HG03139 (cell line): Measurements from ENCODE around the gene AKR1B1.

Experiments
- ATAC-seq: cut with Tn5 transposase; IDR thresholded peaks from one replicate; pipeline ENCODE4 v1.9.1; 2021; ENCODE audit not compliant: unreplicated experiment

AKR1B1 gene

DNA sequence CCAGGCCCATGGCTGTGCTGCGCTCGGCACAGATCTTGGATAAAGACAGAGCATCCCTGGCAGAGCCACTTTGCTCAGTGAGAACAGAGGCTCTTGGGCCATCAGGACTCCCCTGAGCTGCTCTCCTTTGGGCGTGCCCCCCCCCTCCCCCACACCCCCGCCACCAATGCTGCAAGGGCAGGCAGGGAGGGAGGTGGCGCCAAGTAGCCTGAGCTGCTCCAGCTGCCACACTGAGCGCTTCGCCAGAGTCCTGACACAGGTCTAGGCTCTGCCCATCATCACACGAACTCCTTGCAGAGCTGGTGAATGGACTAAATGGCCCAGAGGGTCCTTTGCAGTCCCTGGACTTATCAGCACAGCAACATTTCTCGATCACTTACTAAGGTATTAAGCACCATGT, 12.5 kb downstream of the AKR1B1 start:
- no peak for ATAC-seq

DNA sequence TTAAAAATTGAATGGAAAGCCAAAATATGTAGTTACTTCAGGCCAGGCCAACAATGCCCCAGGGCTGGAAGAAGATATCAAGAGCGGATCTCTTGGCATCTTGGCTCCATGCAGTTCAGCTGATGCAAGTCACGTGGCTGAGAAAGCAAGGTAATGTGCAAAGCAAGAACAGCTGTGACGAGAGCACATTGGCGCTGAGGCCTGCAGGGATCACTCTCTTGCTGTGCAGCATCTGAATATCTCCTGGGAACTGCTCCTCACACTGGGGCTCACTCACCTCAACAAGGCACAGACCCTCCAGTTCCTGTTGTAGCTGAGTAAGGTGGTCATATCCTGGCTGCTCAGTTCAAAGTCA, 14.0 kb downstream of the AKR1B1 start:
- ATAC-seq, result no peak

DNA sequence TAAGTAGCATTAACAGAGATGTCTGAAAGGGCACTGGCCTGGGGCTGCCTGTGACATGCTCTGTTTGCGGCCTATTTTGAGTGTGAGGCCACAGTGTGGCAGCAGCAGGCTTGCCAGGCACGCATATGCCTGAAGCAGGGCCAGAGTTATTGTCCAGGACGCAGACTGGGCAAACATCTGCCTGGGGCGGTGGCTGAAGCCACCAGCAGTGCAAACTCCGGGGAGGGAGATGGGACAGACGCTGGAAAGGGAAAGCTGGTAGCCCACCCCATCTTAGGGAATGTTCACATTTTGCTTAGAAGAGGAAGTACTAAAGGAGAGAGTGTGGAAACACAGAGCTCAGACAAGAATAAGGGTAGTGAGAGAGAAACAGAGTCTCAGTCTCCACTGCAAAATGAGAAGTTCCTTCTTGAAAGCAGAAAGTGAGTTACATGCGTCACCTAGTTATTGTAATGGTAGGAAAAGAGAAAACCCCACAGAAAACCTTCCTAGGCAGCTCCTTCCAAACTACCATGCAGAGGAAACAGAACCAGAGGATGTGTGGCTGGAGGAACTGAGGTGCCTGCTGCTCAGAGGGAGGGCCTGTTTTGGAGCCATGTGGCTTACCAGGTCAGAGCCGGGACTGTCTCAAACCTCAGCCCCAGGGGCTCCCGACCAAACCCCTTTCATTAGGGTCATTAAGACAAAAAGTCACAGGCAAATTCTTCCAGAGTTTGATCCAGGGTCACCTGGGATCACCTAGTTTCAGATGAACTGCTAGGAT, 14.5 kb downstream of the AKR1B1 start:
- no peak for ATAC-seq

DNA sequence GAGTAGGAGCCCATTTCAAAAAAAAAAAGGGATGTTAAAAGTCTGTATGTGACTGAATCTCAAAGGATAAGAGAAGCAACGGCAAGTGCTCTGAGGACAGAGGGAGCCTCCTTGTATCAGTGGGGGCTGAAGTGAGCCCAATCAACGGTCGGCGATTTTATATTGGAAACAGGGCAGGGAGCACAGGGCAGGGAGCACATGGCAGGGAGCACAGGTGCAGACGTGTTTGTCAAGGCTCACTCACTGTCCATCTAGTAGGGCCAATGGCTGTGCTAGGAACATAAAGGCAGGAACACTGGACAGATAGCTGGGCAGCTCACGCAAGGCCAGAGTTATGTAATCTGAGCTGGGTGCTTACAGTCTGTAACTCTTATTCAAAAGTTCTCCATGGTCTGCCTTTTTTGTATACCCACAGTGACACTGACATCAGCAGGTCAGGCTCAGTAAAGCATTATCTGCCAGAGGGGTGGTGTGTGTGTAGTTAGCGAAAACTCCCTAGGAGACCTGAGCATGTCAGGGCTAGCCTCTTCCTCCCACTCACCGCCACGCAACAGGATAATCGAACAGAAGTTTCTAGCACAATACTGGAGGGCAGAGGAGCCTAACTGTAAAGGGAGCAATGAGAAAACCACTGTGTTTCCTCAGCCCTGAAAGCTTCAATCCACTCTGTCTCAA, 15.4 kb downstream of the AKR1B1 start:
- no peak for ATAC-seq

DNA sequence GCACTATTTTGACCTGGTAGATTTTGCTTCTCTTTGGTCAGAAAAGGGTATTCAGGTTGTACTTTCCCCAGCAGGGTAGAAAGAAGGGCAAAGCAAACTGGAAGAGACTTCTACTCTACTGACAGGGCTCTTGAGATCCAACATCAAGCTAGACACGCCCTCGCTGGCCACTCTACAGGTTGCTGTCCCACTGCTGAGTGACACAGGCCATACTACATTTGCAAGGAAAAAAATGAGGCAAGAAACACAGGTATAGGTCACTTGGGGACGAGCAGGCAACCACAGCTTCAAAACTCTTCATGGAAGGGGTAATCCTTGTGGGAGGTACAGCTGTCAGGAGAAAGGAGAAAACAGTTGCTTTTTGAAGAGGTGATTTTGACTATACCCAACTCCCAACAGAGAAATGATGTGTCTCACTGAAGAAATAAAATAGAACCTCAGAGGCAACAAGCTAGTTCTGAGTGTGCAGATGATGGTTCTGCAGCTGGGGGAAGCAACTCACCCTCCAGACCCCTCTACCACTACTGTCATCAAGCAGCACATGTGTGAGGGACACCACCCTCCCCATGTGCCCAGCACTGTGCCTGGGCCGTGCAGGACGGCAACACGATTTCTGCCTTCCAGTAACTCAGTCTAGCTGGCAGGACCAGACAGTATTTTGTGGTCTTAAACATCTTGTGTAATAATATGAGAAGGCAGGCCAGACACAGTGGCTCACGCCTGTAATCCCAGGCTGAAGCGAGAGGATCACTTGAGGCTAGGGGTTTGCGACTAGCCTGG, 16.3 kb downstream of the AKR1B1 start:
- ATAC-seq, result no peak

DNA sequence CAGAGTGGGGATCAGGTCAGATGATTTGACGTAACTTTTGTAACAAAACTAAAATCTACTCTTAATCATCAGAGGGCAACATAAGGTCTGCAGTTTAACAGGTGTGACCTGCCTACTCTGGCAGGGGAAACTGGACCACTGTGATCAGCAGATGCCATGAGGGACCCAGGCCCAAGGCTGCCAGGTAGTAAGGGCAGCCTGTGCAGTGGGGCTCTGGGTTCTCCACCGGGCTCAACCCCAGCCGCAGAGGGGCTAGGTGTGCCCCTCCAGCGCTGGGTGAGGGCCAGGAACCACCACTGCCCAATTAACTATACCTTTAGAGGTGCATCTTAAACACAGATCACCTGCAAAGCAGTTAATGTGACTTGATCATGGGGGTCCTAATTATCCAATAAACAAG, 17.6 kb downstream of the AKR1B1 start:
- ATAC-seq, result no peak

DNA sequence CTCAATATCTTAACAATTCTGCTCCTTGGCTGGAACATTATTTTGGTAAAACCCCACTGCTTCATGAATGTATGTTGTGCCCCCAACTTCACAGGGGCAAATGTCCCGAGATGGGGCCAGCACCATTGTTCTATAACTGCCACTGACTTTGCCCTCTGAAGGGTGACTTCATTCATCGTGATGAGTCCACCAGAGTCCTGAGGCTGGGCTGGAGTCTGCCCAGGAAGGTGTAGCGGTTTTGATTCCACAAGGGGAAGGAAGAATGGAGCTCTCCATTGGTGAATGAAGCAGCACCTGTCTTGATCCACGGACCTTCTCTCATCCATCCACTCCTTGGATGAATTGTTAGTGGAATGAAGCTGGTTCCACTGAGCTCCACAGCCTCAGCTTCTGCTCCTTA, 18.4 kb downstream of the AKR1B1 start:
- ATAC-seq, result no peak

DNA sequence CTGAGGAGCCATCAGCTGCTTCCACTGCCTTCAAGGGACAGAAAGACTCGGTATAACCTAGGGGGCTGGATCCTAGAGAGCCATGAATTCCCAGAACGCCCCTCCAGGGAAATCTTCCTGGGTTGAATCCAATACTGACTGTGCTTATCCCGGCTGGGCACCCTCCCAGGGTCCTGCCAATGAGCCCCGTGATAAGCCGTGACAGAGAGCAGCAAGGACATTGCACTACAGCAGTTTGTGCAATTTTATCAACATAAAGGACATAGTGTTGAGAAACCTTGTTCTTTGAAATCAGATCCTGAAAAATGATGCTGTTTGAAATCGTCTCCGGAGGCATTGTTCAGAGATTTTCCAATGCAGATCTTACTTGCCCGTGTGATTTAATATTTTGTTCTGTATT, 18.8 kb downstream of the AKR1B1 start:
- no peak for ATAC-seq

DNA sequence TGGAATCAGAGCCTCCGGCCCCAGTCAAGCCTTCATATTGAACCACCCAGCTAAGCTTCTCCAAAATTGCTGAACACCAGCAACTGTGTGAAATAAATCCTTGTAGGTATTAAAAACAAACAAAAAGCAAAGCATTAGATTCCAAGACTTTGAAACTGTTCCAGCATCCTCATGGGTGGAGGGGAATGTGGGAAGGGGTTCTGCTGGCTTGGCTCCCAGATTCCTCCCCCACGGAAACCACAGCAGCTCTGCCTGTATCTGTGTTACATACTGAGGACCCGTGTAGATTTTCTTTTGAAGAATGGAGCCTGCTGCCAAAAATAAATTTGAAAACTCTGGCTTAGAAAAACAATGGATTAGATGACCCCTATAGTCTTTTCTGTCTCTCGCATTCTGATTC, 20.0 kb downstream of the AKR1B1 start:
- ATAC-seq, result no peak

DNA sequence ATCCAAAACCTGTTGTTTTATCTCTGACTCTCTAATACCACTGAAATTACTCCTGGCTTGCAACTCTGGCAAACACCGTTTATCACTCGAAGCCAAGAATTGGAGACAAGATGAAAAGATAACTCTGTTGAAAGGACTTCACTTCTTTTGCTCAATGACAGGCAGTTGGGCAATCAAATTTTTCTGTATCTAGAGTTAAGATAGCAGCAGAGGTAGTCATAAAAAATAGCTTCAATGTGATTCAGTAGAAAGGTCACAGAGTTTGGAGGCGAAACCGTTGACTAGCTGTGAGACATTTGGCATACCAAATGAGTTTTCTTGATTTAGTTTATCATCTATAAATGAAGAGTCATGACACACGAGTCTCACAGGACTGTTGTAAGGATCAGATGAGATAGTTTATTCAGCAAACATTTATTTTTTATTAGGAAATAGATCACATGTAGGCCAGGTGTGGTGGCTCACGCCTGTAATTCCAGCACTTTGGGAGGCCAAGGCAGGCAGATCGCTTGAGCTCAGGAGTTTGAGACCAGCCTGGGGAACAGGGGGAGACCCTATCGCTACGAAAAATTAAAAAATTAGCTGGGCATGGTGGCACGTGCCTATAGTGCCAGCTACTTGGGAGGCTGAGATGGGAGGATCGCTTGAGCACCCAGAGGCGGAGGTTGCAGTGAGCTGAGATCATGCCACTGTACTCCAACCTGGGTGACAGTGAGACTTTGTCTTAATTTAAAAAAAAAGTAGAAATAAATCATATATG, 23.6 kb downstream of the AKR1B1 start:
- ATAC-seq, result no peak

DNA sequence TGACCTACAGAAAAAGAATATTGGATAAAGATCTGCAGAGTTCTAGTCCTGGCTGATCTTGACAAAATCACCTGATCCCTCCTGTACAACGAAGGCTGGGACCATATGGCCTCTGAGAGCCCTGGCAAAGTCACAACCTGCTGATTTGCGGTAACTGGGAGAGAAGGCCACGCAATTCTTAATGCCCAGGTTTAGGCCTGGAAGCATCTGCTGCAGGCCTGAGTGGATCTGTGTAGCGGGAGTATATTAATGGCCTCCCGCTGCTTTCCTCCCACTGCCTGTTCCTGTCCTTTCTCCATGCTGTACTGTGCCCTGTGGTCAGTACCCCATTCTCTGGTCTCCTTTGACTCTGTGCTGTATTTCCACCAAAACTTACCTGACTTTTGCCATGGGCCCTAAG, 24.2 kb downstream of the AKR1B1 start:
- no peak for ATAC-seq

DNA sequence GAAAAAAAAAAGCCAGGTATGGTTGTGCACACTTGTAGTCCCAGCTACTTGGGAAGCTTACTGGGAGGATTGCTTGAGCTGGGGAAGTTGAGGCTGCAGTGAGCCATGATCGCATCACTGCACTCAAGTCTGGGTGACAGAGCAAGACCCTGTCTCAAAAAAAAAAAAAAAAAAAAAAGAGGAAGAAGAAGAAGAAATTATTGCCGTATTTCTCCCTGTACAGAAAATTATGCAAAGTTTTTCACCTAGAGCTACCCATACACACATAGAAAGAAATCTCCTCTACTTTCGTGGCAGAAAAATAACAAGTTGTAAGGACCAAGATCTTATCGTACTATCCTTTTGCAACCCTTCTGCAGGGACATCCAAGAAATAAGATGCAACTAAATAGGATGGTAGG, 25.5 kb downstream of the AKR1B1 start:
- no peak for ATAC-seq

DNA sequence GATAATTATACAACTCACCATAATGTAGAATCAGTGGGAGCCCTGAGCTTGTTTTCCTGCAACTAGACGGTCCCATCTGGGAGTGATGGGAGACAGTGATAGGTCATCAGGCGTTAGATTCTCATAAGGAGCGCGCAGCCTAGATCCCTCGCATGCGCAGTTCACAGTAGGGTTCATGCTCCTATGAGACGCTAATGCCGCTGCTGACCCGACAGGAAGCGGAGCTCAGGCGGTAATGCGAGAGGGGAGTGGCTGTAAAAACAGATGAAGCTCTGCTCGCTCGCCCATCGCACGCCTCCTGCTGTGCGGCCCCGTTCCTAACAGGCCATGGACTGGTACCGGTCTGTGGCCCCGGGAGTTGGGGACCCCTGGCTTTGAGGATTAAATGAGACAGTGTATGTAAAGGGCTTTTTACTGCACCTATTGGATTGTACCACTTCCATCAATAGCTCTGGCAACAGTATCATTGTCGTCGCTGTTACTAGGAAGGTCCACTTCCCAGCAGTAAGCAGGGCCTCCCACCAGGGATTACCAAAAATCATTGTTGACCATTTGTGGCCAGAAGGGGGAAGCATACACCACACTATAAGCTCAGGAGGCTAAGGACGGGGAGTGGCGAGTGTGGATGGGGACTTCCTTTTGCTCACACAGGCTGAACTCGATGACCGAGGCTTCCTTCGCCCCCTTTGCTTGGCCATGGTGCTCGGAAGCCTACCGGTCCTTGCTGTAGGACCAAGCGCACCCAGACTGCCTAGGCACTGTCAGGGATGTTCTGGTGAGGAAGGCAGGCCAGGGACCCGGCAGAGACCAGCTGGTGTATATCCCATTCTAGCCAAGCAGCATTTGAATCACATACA, 26.4 kb downstream of the AKR1B1 start:
- peak; percentile 91 for ATAC-seq

DNA sequence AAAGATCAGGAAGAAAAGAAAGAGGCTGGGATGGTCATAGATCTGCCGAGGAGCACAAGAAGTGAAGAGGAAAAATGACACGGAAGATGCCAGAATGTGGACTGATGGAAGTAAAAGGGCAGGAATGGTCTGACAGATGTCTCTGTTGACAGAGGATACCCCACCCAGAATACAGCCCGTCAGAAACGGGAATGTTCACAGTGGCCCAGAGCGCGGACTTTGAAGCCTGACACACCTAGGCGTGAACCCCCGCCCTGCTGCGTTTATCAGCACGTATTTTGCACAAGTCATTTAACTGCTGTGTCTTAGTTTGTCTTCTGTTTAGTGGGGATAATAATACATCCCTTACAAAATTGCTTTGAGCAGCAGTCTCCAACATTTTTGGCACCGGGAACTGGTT, 27.1 kb downstream of the AKR1B1 start:
- ATAC-seq, result no peak

DNA sequence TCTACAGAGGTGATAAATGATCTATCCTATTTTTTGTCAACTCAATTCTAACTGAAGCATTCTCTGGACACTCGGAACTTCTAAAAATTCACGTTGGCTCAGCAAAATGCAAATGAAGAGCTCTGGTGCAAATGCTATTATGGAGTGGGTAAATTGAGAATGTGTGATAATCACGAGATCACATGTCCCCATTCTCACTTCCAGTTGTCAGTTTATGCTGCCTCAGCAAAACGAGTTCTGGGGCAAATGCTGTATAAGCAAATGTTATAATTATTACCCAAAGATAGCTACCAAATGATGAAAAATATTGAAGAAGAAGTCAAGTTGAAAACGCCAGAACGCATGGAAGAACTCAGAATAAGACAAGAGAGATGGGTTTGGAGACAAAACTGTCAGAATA, 29.4 kb downstream of the AKR1B1 start:
- no peak for ATAC-seq

DNA sequence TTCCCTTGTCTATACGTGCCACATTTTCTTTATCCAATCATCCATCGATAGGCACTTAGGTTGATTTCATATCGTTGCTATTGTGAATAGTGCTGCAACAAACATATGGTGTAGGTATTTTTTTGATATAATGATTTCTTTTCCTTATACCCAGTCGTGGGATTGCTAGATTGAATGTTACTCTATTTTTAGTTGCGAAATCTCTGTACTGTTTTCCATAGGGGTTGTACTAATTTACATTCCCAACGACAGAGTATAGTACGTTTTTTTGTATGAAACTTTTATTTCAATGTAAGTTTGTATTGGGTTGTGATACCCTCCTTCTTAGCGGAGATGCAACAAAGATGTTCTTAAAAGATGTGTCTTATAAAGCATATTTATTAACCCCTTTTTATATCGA, 30.0 kb downstream of the AKR1B1 start:
- ATAC-seq, result no peak

DNA sequence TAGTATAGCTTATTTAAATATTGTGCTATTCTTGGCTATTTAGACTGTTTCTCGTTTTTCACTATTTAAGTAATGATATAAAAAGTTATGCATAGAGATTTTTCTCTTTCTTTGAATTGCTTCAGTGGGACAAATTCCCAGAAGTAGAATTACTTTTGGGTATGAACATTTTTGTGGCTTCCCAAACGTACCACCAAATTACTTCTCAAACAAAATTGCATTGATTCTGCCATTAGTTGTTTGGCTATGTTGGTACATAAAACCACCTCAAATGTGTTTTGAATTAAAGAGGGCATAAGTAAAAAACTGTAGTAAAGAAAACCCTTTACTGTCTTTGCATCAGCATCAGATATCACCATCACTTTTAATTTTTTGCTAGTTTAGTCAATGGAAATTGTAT, 31.0 kb downstream of the AKR1B1 start:
- ATAC-seq, result no peak

DNA sequence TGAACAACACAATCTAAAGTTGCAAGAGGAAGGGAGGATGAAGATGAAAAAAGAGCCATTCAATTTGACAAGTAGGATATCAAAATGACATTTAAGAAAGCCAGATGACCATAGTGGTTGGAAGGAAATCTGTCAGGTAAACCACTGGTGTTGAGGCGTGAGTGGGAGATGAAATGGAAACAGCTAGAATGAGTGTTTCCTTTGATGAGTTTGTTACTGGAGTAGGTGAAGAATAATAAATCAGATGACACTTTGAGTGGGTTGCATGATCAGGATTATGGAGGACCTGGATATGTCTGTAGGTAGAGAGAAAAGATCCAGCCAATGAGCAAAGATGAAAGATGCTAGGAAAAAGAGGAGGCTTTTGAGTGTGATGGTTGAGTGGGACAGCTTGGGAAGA, 33.1 kb downstream of the AKR1B1 start:
- no peak for ATAC-seq

DNA sequence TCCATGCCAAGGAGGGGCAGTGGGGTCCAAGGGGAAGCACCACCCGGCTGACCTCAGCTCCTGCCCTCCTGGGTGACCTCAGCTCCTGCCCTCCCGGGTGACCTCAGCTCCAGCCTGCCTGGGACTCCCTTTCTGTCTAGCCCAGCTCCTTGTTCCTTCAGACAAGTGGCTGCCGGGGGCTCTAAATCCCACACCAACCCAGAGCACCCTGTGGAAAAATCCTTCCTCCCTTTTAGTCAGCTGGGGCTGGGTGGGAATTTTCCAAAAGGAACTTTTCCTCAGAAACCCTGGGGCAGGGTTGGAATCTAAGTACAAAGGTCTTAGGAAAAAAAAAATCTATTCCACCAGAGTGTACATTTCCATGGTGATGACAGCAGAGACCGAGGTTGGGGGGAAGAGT, 36.3 kb downstream of the AKR1B1 start:
- no peak for ATAC-seq

DNA sequence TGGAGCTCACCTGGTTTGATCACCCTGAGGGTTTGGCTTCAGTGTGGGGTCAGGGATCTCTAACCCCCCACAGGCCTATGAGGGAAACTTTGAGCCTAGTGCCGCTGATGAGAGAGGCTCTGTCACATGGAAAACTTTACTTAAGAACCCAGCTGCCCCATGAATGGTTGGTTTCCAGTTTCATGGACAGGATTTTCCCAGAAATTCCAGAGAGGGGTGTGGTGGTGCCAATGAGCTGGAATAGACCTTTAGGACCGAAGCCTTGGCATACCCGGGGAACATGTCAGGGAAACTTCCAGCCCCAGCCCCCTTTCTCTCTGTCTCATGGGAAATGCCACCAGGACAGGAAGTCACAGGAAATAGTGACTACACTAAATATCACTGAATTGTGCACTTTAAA, 36.9 kb downstream of the AKR1B1 start:
- ATAC-seq, result no peak
